Effector memory CD4-positive, alpha-beta T cell (primary cell): ENCODE results near the gene MGLL.

ENCODE experiments used
- DNase-seq, 3 donors: peaks; one replicate each; pipeline ENCODE4 v3.0.0-alpha.2; 2020
- H3K27ac ChIP-seq: 2 replicates; pipeline ENCODE4 v1.7.0; 2013; ENCODE audit warnings: mild to moderate bottlenecking, low read length, moderate library complexity; ENCODE audit not compliant: insufficient read depth, poor library complexity, severe bottlenecking
- H3K27me3 ChIP-seq: replicated peaks from 2 replicates; pipeline ENCODE4 v1.7.0; 2013; ENCODE audit warnings: mild to moderate bottlenecking, low read length; ENCODE audit not compliant: insufficient read depth, control insufficient read depth, poor library complexity, severe bottlenecking
- H3K36me3 ChIP-seq: 2 replicates; pipeline ENCODE4 v1.7.0; 2013; ENCODE audit warnings: mild to moderate bottlenecking, low read length, moderate library complexity; ENCODE audit not compliant: control insufficient read depth, insufficient read depth
- H3K4me1 ChIP-seq: 2 replicates; pipeline ENCODE4 v1.7.0; 2013; ENCODE audit warnings: low read length, mild to moderate bottlenecking; ENCODE audit not compliant: control insufficient read depth, insufficient read depth, poor library complexity, severe bottlenecking
- H3K4me3 ChIP-seq: 2 replicates; pipeline ENCODE4 v1.7.0; 2013; ENCODE audit warnings: low read length, low read depth, mild to moderate bottlenecking; ENCODE audit not compliant: insufficient read depth, poor library complexity, severe bottlenecking
- H3K9me3 ChIP-seq: 2 replicates; pipeline ENCODE4 v1.7.0; 2013; ENCODE audit warnings: mild to moderate bottlenecking, low read length, moderate library complexity; ENCODE audit not compliant: control insufficient read depth

The MGLL gene

GRCh38 chr3:127678315-127678599 lies 144.1 kb downstream of the MGLL start:
- peaks cover 14% of the 10 kb centered on the region for H3K36me3 ChIP-seq
- DNase-seq, result no peak
- H3K4me1 ChIP-seq, result peaks cover 9% of the 10 kb centered on the region
- H3K9me3 ChIP-seq, result no peaks in the 10 kb centered on the region
- H3K27ac ChIP-seq, result no peak overlapping the region
- H3K27me3 ChIP-seq, result no peaks in the 10 kb centered on the region
- H3K4me3 ChIP-seq, result no peak overlapping the region

GRCh38 chr3:127677541-127678314 lies 144.6 kb downstream of the MGLL start:
- Histone ChIP-seq H3K4me1 (peaks cover 9% of the 10 kb centered on the region), H3K27me3 (no peaks in the 10 kb centered on the region), H3K36me3 (peaks cover 14% of the 10 kb centered on the region), H3K27ac (no peak overlapping the region), H3K4me3 (no peak overlapping the region), H3K9me3 (no peaks in the 10 kb centered on the region)
- no peak for DNase-seq

- DNase-seq, result no peak
- peaks cover 14% of the 10 kb centered on the region for H3K36me3 ChIP-seq
- H3K4me1 ChIP-seq, result peaks cover 11% of the 10 kb centered on the region
- H3K9me3 ChIP-seq, result no peaks in the 10 kb centered on the region
- H3K27me3 ChIP-seq, result no peaks in the 10 kb centered on the region
- no peak overlapping the region for H3K4me3 ChIP-seq
- H3K27ac ChIP-seq, result no peak overlapping the region
Measured at GRCh38 chr3:127676921-127677351, 145.4 kb downstream of the MGLL start.

DNA sequence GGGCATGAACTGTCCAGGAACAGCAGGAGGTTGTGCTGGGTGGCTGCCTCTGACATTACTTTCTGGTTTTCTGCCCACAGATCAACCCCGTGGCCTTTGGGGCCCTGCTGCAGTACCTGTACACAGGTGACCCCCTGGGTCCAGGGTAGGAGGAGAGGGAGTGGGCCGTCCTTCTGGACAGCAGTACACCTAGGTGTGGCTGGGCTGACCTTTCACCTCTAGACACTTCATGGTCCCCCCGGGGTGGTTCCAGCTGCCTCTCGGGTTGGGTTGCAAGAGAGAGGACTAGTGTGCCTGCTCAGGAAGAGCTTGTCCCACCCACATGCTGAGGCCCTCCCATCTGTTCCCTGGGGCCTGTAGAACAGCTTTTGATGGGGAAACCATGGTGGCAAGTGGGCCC lies 145.9 kb downstream of the MGLL start:
- Histone ChIP-seq H3K4me3 (no peak overlapping the region), H3K36me3 (peaks cover 14% of the 10 kb centered on the region), H3K4me1 (peaks cover 16% of the 10 kb centered on the region), H3K9me3 (no peaks in the 10 kb centered on the region), H3K27me3 (no peaks in the 10 kb centered on the region), H3K27ac (no peak overlapping the region)
- no peak for DNase-seq

GRCh38 chr3:127675651-127676391 lies 146.5 kb downstream of the MGLL start:
- peaks cover 18% of the 10 kb centered on the region for H3K4me1 ChIP-seq
- peaks cover 14% of the 10 kb centered on the region for H3K36me3 ChIP-seq
- no peak overlapping the region for H3K4me3 ChIP-seq
- no peak overlapping the region for H3K27ac ChIP-seq
- H3K9me3 ChIP-seq, result no peaks in the 10 kb centered on the region
- no peaks in the 10 kb centered on the region for H3K27me3 ChIP-seq
- no peak for DNase-seq

DNA sequence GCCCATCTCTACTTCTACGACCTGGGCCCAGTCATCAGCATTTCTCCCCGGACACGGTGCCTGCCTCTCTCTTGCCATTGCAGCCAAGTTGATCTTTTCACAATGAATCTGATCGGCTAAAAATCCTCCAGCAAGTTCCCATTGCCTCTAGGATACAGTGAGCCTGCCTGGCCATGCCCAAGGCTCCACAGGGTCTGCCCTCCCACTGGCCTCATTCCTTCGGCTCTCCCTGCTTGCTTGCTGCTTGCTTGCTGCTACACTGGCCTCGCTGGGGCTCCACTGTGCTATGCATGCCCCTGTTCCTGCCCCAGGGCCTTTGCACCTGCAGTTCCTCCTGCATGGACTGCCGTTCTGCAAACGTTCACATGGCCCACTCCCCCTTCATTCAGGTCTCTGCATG lies 147.5 kb downstream of the MGLL start:
- no peaks in the 10 kb centered on the region for H3K9me3 ChIP-seq
- DNase-seq, result no peak
- peaks cover 18% of the 10 kb centered on the region for H3K4me1 ChIP-seq
- peaks cover 14% of the 10 kb centered on the region for H3K36me3 ChIP-seq
- no peak overlapping the region for H3K27ac ChIP-seq
- no peaks in the 10 kb centered on the region for H3K27me3 ChIP-seq
- no peak overlapping the region for H3K4me3 ChIP-seq

- H3K9me3 ChIP-seq, result no peaks in the 10 kb centered on the region
- DNase-seq, result no peak
- H3K4me3 ChIP-seq, result no peak overlapping the region
- no peaks in the 10 kb centered on the region for H3K27me3 ChIP-seq
- H3K27ac ChIP-seq, result peak overlapping the region; percentile 84
- peaks cover 14% of the 10 kb centered on the region for H3K36me3 ChIP-seq
- H3K4me1 ChIP-seq, result peaks cover 18% of the 10 kb centered on the region
Measured at GRCh38 chr3:127674101-127674721, 148.1 kb downstream of the MGLL start.

- Histone ChIP-seq H3K4me3 (peak overlapping the region; percentile 69), H3K4me1 (peaks cover 18% of the 10 kb centered on the region), H3K9me3 (no peaks in the 10 kb centered on the region), H3K27me3 (no peaks in the 10 kb centered on the region), H3K36me3 (peaks cover 12% of the 10 kb centered on the region), H3K27ac (peak overlapping the region; percentile 84)
- peak; percentile 31 to 50 (median 37) for DNase-seq
Measured at GRCh38 chr3:127673191-127674100, 148.9 kb downstream of the MGLL start.

DNA sequence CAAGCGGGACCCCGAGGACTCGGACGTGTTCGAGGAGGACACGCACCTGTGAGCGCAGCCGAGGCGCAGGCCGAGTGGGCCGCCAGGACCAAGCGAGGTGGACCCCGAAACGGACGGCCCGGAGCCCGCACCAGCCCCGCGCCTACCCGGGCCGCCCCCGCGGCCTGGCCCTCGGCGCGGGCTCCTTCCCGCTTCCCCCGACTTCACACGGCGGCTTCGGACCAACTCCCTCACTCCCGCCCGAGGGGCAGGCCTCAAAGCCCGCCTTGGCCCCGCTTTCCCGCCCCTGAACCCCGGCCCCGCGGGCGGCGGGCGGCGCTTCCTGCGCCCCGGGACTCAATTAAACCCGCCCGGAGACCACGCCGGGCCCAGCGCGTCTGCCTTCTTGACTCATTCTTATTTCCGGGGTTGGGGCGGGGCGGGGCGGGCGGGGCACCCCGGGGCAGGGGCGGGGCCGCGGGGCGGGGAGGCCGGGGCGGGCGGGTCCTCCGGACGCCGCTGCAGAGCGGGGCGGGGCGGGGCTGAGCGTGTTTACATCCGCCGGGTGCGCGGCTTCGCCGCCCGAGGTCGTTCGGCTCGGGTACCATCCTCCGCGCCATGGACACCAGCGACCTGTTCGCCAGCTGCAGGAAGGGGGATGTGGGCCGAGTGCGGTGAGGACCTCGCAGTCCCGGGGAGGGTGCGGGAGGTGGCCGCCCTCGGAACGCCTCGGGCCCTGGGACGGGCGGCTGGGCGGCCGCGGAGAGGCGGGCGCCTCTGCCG lies 149.7 kb downstream of the MGLL start, which contains the start of gene ABTB1:
TSS of gene ABTB1 (plus strand) at position 524 of the 762 bp plus-strand sequence. CDS start at position 598, 74 bp downstream.
- peaks cover 18% of the 10 kb centered on the region for H3K4me1 ChIP-seq
- H3K27me3 ChIP-seq, result no peaks in the 10 kb centered on the region
- peak; percentile 77 to 79 (median 77) for DNase-seq
- H3K36me3 ChIP-seq, result peaks cover 4% of the 10 kb centered on the region
- no peaks in the 10 kb centered on the region for H3K9me3 ChIP-seq
- peak within 1 kb of the TSS; percentile 84 for H3K27ac ChIP-seq
- H3K4me3 ChIP-seq, result peak within 1 kb of the TSS; percentile 72
